SK-N-SH (cell line): Measurements from ENCODE around the gene TMEM145. TPM values are rescaled to one million over a fixed set of nuclear protein-coding genes. Genes with fewer than 3 reads are reported as not detected.

Experiments used
- CTCF ChIA-PET: fragments of 300-600, 350-600 bp; formaldehyde crosslinking; extraction: SDS; loops from one replicate; lab custom pipeline; 2021; lab: Yijun Ruan, JAX
- POLR2A ChIA-PET: fragments of 350-600 bp; sonication (Branson Sonifier 250); formaldehyde crosslinking; extraction: SDS; loops from one replicate; lab custom pipeline; 2020; ENCODE audit warnings: antibody characterized with exemption, inconsistent platforms; lab: Yijun Ruan, JAX
- DNase-seq: peaks from one replicate; pipeline ENCODE4 v3.0.0; 2012
- H2AFZ ChIP-seq: fragments of 200-600 bp; sonication (generic); 2 replicates; pipeline ENCODE4 v1.8.1; 2016; ENCODE audit warnings: antibody characterized with exemption, mild to moderate bottlenecking, low read depth
- H3F3A ChIP-seq: fragments of 200-600 bp; sonication (generic); replicated peaks from 2 replicates; pipeline ENCODE3; 2016; ENCODE audit warnings: antibody characterized with exemption, mild to moderate bottlenecking; ENCODE audit not compliant: insufficient read depth
- H3K27ac ChIP-seq, 2 experiments: fragments of 200-500 bp in 1 of 2; fragments of 200-600 bp in 1 of 2; sonication (Bioruptor generic) in 1 of 2; sonication (generic), shearing (Covaris generic) in 1 of 2; 2 replicates each; pipeline versions ENCODE4 v1.5.1 to v1.6.1; 2014 to 2016; ENCODE audit warnings: low read depth in 2 of 2, inconsistent platforms in 1 of 2, low read length in 1 of 2, mild to moderate bottlenecking in 1 of 2, mixed read lengths in 1 of 2
- H3K27me3 ChIP-seq: fragments of 200-600 bp; sonication (generic), shearing (Covaris generic); 2 replicates; pipeline ENCODE4 v1.6.1; 2016; ENCODE audit warnings: mixed run types; ENCODE audit not compliant: insufficient read depth
- H3K36me3 ChIP-seq, 2 experiments: fragments of 200-500 bp in 1 of 2; fragments of 200-600 bp in 1 of 2; sonication (Bioruptor generic) in 1 of 2; sonication (generic) in 1 of 2; replicated peaks in 1 of 2; 2 replicates each; pipeline versions ENCODE3 to v1.5.1; 2014 to 2016; ENCODE audit warnings: low read length in 1 of 2, mild to moderate bottlenecking in 1 of 2; ENCODE audit not compliant: insufficient read depth in 2 of 2, control insufficient read depth in 1 of 2
- H3K4me1 ChIP-seq, 2 experiments: fragments of 200-500 bp in 1 of 2; fragments of 200-600 bp in 1 of 2; sonication (Bioruptor generic) in 1 of 2; sonication (generic), shearing (Covaris generic) in 1 of 2; 2 replicates each; pipeline versions ENCODE4 v1.5.1 to v1.6.1; 2014 to 2016; ENCODE audit warnings: low read depth in 1 of 2, low read length in 1 of 2, mixed run types in 1 of 2; ENCODE audit not compliant: insufficient read depth in 2 of 2, control insufficient read depth in 1 of 2
- H3K4me2 ChIP-seq: fragments of 200-600 bp; sonication (generic), shearing (Covaris generic); 2 replicates; pipeline ENCODE4 v1.6.1; 2017; ENCODE audit warnings: mixed run types
- H3K4me3 ChIP-seq, 2 experiments: fragments of 200-500 bp in 1 of 2; fragments of 200-600 bp in 1 of 2; sonication (Bioruptor generic) in 1 of 2; sonication (generic), shearing (Covaris generic) in 1 of 2; 2 replicates each; pipeline versions ENCODE4 v1.5.1 to v1.8.1; 2014 to 2016; ENCODE audit warnings: low read depth in 2 of 2, inconsistent platforms in 1 of 2, low read length in 1 of 2, mild to moderate bottlenecking in 1 of 2, mixed read lengths in 1 of 2, moderate library complexity in 1 of 2
- H3K79me2 ChIP-seq: fragments of 200-600 bp; sonication (generic); 2 replicates; pipeline ENCODE4 v1.8.1; 2017; ENCODE audit warnings: mild to moderate bottlenecking; ENCODE audit not compliant: insufficient read depth
- H3K9ac ChIP-seq: fragments of 200-600 bp; sonication (generic); 2 replicates; pipeline ENCODE4 v1.6.1; 2017; ENCODE audit warnings: mixed run types
- H3K9me2 ChIP-seq: fragments of 200-600 bp; sonication (generic); 2 replicates; pipeline ENCODE4 v1.6.1; 2017; ENCODE audit warnings: mixed run types
- H3K9me3 ChIP-seq: fragments of 200-600 bp; sonication (generic); 2 replicates; pipeline ENCODE4 v1.6.1; 2017; ENCODE audit warnings: mixed run types, mild to moderate bottlenecking, moderate library complexity
- H4K20me1 ChIP-seq: fragments of 200-600 bp; sonication (generic); 2 replicates; pipeline ENCODE4 v1.6.1; 2017; ENCODE audit warnings: mild to moderate bottlenecking, mixed run types; ENCODE audit not compliant: insufficient read depth
- EP300 ChIP-seq, 2 experiments: IDR thresholded peaks; 2 replicates each; pipeline versions ENCODE4 v1.4.0 to v1.6.1; 2012; ENCODE audit warnings: borderline replicate concordance in 1 of 2, low read depth in 1 of 2, low read length in 1 of 2
- FOXM1 ChIP-seq: IDR thresholded peaks from 2 replicates; pipeline ENCODE4 v1.4.0; 2012; ENCODE audit warnings: low read depth, mild to moderate bottlenecking
- GABPA ChIP-seq: IDR thresholded peaks from 2 replicates; pipeline ENCODE4 v1.4.0; 2012; ENCODE audit warnings: low read depth, mild to moderate bottlenecking
- IRF3 ChIP-seq: fragments of 150-350 bp; IDR thresholded peaks from 2 replicates; pipeline ENCODE4 v1.6.1; 2016; ENCODE audit warnings: mild to moderate bottlenecking, low read depth, low read length
- PBX3 ChIP-seq: IDR thresholded peaks from 2 replicates; pipeline ENCODE4; 2012
- RCOR1 ChIP-seq: fragments of 150-350 bp; IDR thresholded peaks from 2 replicates; pipeline ENCODE4 v1.6.1; 2017; ENCODE audit warnings: antibody characterized with exemption, low read length
- REST ChIP-seq: IDR thresholded peaks from 2 replicates; pipeline ENCODE4 v1.6.1; 2012; ENCODE audit warnings: mild to moderate bottlenecking, low read depth, low read length, moderate library complexity
- SMC3 ChIP-seq: IDR thresholded peaks from 2 replicates; pipeline ENCODE4 v1.6.1; 2012; ENCODE audit warnings: low read depth, low read length, improper control_type of control experiment
- TCF12 ChIP-seq: IDR thresholded peaks from 2 replicates; pipeline ENCODE4 v1.4.0; 2012
- ZBTB33 ChIP-seq: IDR thresholded peaks from 2 replicates; pipeline ENCODE4 v1.4.0; 2012; ENCODE audit warnings: low read depth, borderline replicate concordance
- WGBS: methylation state at CpG from one replicate; pipeline ENCODE4 v1.1.6; 2017; ENCODE audit warnings: low lambda C conversion rate; 5-methylcytosine and 5-hydroxymethylcytosine counted together
- polyA plus RNA-seq, 3 experiments: library from polyadenylated mRNA; depleted of rRNA; stranded (reverse); fragments of >200 nt; gene quantifications; 2 replicates each; pipeline ENCODE4 v1.2.3, GENCODE V29; 2012

Gene TMEM145
- polyA plus RNA-seq, 1 of the 3 experiments (the other 2 are of a cell fraction) = 2.0 TPM

- no peak for DNase-seq
These were observed 38.1 kb downstream of the TMEM145 start for GRCh38 chr19:42351079-42351735.

More at GRCh38 chr19:42351079-42351735, 38.1 kb downstream of the TMEM145 start:
- Histone ChIP-seq H2AFZ (no peak overlapping the region), H3K4me3 (no peak overlapping the region), H3F3A (no peaks in the 10 kb centered on the region), H3K27me3 (no peaks in the 10 kb centered on the region), H3K36me3 (peaks cover 0 to 12% of the 10 kb centered on the region in 2 experiments), H3K27ac (no peak overlapping the region), H3K9me3 (no peaks in the 10 kb centered on the region), H3K4me1 (no peaks in the 10 kb centered on the region), H3K9ac (no peak overlapping the region), H3K79me2 (no peaks in the 10 kb centered on the region), H3K4me2 (no peak overlapping the region), H3K9me2 (no peaks in the 10 kb centered on the region), H4K20me1 (no peaks in the 10 kb centered on the region)
- TF ChIP-seq FOXM1 = no peak
- TF ChIP-seq IRF3 = no peak
- TF ChIP-seq GABPA = no peak
- TF ChIP-seq TCF12 = no peak
- TF ChIP-seq RCOR1 = no peak
- no peak for TF ChIP-seq REST
- TF ChIP-seq PBX3 = no peak
- TF ChIP-seq SMC3 = no peak
- no peak for TF ChIP-seq ZBTB33
- TF ChIP-seq EP300 (IDR thresholded peaks at IDR 0.05; ENCODE audit: borderline replicate concordance in 1 of 2, low read depth in 1 of 2, low read length in 1 of 2) = no peak
- 100% methylated on average over 7 of the region's 21 CpGs for WGBS
- CTCF ChIA-PET = no interaction called here
- POLR2A ChIA-PET = interaction anchor here (0.6 kb wide), 1 partner anchor 9 kb away, joined by 3 read pairs; no protein-coding TSS in a partner anchor
